Measurements from ENCODE around the gene SLCO4C1.
A peak's percentile ranks its signal among the peaks of the same experiment; 100 is the strongest.
"Not testable (repeated sequence)": the region's sequence is repeated elsewhere in the genome, so short reads cannot be mapped to it uniquely, and the experiment has no call there.

SLCO4C1 gene, protein sequence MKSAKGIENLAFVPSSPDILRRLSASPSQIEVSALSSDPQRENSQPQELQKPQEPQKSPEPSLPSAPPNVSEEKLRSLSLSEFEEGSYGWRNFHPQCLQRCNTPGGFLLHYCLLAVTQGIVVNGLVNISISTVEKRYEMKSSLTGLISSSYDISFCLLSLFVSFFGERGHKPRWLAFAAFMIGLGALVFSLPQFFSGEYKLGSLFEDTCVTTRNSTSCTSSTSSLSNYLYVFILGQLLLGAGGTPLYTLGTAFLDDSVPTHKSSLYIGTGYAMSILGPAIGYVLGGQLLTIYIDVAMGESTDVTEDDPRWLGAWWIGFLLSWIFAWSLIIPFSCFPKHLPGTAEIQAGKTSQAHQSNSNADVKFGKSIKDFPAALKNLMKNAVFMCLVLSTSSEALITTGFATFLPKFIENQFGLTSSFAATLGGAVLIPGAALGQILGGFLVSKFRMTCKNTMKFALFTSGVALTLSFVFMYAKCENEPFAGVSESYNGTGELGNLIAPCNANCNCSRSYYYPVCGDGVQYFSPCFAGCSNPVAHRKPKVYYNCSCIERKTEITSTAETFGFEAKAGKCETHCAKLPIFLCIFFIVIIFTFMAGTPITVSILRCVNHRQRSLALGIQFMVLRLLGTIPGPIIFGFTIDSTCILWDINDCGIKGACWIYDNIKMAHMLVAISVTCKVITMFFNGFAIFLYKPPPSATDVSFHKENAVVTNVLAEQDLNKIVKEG

DNA sequence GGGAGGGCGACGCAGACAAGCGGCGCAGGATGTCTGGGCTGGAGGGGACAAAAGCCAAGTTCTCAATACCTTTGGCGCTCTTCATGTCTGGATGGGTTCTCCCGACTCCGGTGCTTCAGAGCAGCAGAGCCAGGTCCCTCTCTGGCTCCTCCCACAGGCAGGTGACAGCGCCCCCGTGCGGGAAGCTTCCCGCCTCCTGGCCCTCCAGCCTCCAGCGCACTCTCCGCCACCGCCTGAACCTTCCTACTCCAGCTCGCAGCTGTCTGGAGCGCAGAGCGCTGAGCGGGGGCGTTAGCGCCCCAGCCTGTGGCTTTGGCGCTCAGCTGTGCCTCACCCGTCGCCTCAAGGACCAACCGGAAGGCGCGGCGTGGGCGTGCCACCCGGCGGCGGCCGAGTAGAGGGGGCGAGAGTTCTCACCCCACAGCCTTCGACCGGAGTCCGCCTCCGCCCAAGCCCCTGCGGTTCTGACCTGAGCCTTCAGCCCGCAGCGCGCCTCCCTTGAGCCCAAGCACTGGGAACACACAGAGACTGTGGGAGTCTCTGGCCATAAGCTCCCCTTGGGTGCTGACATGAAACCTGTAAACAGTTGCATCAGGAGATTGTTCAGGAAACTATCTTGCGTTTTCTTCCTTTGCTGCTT lies at the start of gene SLCO4C1:
Gene SLCO4C1 (minus strand): TSS at position 107 of the 640 bp plus-strand sequence. CDS start 22 bp downstream, at position 85.
- peak within 1 kb of the TSS; percentile 66 for H3K4me3 ChIP-seq (ENCODE audit: low read length)
- no peak for TF ChIP-seq ZNF274 (IDR thresholded peaks at IDR 0.05; ENCODE audit: low read depth, low read length)

DNA sequence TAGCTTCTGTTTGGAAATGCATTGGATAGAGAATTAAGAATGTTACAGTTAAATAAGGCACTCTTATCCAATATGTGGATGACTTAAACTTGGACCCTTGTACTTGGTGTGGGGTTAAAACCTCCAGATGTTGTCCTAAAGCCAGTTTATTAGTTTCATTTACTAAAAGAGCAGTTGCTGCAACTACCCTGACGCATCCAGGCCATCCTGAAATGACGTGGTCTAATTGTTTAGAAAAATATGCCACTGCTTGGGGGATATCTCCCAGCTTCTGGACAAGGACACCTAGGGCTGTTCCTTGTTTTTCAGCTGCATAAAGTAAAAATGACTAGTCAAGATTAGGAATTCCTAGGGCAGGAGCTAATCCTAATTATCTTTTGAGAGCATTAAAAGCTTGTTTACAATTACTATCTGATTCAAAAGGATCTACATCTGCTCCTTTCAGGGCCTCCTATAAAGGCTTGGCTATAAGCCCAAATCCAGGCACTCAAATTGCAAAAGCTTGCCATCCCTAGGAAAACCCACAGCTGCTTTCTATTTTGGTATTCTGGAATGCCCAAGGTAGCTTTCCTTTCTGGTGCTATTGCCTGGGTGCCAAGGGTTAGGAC lies 45.7 kb upstream of the SLCO4C1 start:
- no peak for TF ChIP-seq ZNF274 (IDR thresholded peaks at IDR 0.05; ENCODE audit: low read depth, low read length)
- no peak overlapping the region for H3K4me3 ChIP-seq (ENCODE audit: low read length)

DNA sequence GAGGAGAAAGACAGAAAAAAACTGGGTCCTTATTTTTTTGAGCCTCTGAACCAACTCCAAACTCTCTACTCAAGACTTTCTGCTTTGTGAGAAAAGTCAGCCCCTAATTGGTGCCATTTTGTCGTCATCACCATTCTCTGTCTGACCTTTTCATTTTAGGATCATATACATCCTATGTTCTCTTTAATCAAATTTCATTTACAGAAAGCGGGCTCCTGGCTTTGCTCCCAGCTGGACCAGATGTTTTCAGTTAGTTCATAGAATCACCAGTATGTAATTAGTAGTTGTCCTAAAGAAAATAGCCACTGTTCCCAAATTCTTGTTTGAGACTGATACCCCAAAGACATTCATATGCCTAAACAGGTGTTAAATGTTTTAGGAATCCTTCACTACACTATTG lies 28.6 kb upstream of the SLCO4C1 start:
- H3K4me3 ChIP-seq (ENCODE audit: low read length) = no peak overlapping the region
- TF ChIP-seq ZNF274 (IDR thresholded peaks at IDR 0.05; ENCODE audit: low read depth, low read length) = no peak

GRCh38 chr5:102318801-102319200 lies 22.7 kb upstream of the SLCO4C1 start:
- not testable (repeated sequence) for H3K4me3 ChIP-seq (ENCODE audit: low read length)

- no peak overlapping the region for H3K4me3 ChIP-seq (ENCODE audit: low read length)
- TF ChIP-seq ZNF274 (IDR thresholded peaks at IDR 0.05; ENCODE audit: low read depth, low read length) = no peak
Measured at GRCh38 chr5:102314328-102314727, 18.2 kb upstream of the SLCO4C1 start.

DNA sequence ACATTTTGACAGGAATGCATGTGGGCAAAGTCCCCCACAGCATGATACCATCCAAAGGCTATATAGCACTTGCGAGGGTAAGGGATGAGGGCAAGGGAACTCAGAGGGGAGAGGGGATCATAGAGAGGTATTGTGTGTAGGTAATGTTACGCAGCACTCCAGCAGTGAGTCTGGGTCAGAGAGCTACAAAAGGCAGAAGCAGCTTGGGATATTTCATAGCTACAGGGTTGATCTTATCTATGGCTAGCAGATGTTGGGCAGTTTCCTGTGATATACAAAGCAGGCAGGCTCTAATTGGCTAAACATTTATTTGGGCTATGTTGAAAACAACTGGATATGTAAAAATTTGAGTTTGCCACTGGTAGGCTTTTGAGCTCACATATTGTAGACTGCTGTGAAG lies 17.8 kb upstream of the SLCO4C1 start:
- TF ChIP-seq ZNF274 (IDR thresholded peaks at IDR 0.05; ENCODE audit: low read depth, low read length) = no peak
- no peak overlapping the region for H3K4me3 ChIP-seq (ENCODE audit: low read length)

DNA sequence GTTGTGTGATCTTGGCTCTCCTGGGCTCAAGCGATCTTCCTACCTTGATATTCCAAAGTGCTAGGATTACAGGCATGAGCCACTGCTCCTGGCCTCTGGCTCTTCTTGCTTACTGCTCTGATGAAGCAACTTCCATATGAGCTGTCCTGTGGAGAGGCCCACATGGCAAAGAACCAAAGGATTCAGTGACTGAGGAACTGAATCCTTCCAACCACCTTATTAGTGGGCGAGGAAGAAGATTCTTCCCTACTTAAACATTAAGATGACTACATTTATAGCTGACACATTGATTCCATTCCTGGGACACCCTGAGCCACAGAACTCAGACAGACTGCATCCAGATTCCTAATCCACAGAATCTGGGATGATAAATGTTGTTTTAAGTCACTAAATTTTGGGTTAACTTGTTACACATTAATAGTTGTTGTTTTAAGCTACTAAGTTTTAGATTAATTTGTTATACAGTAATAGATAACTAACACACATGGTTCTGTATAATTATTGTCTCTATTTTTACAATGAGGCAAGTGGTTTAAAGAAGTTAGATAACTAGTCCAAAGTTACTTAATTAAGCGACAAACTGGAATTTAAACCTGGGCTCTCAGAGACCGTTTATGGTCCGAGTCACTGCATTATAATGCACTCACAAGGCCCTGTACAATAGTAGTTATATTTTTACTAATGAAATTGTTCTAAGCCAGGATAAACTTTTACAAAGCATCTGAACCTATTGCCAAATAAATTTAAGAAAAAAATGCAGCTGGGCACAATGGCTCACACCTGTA lies 16.7 kb upstream of the SLCO4C1 start:
- TF ChIP-seq ZNF274 (IDR thresholded peaks at IDR 0.05; ENCODE audit: low read depth, low read length) = no peak
- no peak overlapping the region for H3K4me3 ChIP-seq (ENCODE audit: low read length)

DNA sequence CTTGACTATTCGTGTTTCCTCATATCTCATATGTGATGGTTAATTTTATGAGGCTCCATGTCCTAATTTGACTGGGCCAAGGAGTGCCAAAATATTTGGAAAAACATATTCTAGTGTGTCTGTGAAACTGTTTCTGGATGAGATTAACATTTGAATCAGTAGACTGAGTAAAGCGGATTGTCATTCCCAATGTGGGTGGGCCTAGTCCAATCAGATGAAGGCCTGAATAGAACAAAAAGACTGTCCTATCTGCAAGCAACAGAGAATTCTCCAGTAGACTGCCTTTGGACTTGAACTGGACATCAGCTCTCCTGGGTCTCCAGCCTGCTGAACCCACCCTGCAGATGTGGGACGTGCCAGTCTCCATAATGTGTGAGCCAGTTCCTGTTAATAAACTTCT lies 13.5 kb upstream of the SLCO4C1 start:
- TF ChIP-seq ZNF274 (IDR thresholded peaks at IDR 0.05; ENCODE audit: low read depth, low read length) = no peak

DNA sequence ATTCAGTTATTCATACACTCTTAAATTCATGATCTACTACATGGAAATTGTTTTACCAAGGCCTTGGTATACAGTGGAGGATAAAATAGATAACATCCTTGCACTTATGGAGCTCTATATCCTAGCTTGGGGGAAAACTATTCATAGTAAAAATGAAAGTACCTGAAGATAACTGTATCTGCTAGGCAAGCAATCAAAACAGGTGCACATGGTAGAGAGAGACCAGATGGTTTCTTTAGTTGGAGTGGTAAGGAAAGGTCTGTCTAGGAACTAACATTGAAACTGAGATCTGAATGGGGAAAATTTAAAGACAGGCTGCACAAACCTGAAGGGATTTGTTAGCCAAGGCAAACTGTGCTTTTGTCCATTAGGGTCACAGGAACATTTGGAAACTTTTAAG lies 11.1 kb upstream of the SLCO4C1 start:
- no peak for TF ChIP-seq ZNF274 (IDR thresholded peaks at IDR 0.05; ENCODE audit: low read depth, low read length)
- H3K4me3 ChIP-seq (ENCODE audit: low read length) = no peak overlapping the region

More for the DNA sequence above, 13.5 kb upstream of the SLCO4C1 start:
- no peak overlapping the region for H3K4me3 ChIP-seq (ENCODE audit: low read length)

DNA sequence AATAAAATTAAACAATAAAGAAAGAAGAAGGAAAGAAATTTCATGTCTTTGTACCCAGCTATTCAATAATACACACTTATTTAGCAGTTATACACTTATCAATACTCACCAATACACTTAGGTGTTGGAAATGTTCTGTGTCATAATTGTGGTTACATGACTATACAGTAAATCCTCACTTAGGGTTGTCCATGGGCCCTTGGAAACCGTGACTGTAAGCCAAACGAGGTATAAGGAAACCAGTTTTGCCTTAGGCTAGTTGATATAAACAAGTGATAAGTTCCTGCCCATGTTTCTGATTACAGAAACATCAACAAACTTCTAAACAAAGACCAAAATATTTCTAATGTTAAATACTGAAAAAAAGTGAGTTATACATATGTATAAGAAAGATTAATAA lies 10.0 kb upstream of the SLCO4C1 start:
- no peak for TF ChIP-seq ZNF274 (IDR thresholded peaks at IDR 0.05; ENCODE audit: low read depth, low read length)
- H3K4me3 ChIP-seq (ENCODE audit: low read length) = no peak overlapping the region

DNA sequence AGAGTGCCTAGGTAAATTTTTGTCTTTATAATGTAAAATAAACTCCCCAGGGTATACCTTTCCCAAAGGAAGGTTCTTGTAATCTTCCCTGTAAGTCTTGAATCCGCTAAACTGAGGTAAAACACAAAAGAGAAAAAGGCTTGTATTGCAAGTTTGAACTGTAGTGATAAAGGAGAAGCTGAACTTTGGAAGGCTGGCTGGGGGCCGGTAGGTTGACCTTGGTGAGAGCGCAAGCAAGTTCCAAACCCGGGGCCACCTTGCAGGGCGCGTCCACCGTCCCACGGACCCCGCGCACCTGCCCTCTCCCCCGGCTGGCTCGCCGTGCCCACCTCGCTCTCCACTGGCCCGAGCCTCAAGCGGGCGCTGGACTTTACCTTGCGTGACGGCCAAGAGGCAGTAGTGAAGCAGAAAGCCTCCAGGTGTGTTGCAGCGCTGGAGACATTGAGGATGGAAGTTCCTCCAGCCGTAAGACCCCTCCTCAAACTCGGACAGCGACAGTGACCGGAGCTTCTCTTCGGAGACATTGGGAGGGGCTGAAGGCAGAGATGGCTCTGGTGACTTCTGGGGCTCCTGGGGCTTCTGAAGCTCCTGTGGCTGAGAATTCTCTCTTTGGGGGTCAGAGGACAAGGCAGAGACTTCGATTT lies 428 bp downstream of the SLCO4C1 start:
- peak overlapping the region; percentile 66 for H3K4me3 ChIP-seq (ENCODE audit: low read length)
- no peak for TF ChIP-seq ZNF274 (IDR thresholded peaks at IDR 0.05; ENCODE audit: low read depth, low read length)

DNA sequence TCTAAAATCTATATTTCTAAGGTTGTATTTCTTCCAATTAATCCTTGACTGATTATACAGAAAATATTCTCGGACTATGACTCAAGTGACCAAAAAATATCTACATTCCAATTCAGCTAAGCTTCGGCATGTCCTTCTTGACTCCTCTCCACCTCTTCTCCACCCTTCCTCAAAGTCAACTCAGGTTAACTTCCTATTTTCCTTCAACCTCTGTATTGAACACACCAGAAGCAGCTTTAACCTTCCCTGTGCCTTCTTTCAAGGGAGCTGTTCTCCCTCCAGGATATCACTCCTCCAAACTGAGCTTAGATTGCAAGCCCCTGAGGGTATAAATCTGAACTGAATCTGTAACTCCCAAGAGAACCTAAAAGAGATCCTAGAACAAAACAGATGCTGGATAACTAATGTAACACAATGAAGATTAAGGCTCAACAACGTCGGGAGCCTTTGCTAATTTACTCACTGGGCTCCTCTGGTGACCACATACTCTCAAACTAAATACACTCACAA lies 1.1 kb downstream of the SLCO4C1 start:
- TF ChIP-seq ZNF274 (IDR thresholded peaks at IDR 0.05; ENCODE audit: low read depth, low read length) = no peak
- peak overlapping the region; percentile 66 for H3K4me3 ChIP-seq (ENCODE audit: low read length)

GRCh38 chr5:102290004-102290403 lies 6.1 kb downstream of the SLCO4C1 start:
- no peak overlapping the region for H3K4me3 ChIP-seq (ENCODE audit: low read length)
- TF ChIP-seq ZNF274 (IDR thresholded peaks at IDR 0.05; ENCODE audit: low read depth, low read length) = no peak
